Keratinocyte (primary cell): Measurements from ENCODE around the gene GLI2. TPM values are rescaled to one million over a fixed set of nuclear protein-coding genes. Genes with fewer than 3 reads are reported as not detected.

Experiments
- DNase-seq: peaks from one replicate; pipeline ENCODE4 v3.0.0-alpha.2; 2011; ENCODE audit warnings: low read depth, missing footprints, low spot score
- FAIRE-seq: peaks from 2 replicates; lab custom pipeline; 2011; peaks lifted over from hg19 to GRCh38; lab: Jason Lieb, UNC
- H2AFZ ChIP-seq: 2 replicates; pipeline ENCODE4 v1.6.0; 2012; ENCODE audit warnings: low read length, control low read depth, inconsistent platforms; ENCODE audit not compliant: control insufficient read depth
- H3K27ac ChIP-seq: 2 replicates; pipeline ENCODE4 v1.5.1; 2011; ENCODE audit warnings: low read length; ENCODE audit not compliant: control insufficient read depth, insufficient read depth
- H3K27me3 ChIP-seq: 3 replicates; pipeline ENCODE4 v1.6.0; 2011; ENCODE audit warnings: low read length; ENCODE audit not compliant: control insufficient read depth, insufficient read depth; ENCODE audit errors: extremely low read depth
- H3K36me3 ChIP-seq, 2 experiments: 2 replicates in 1 of 2; 3 replicates in 1 of 2; pipeline ENCODE4 v1.5.1; 2011; ENCODE audit warnings: low read length in 2 of 2, mild to moderate bottlenecking in 1 of 2; ENCODE audit not compliant: control insufficient read depth in 2 of 2, insufficient read depth in 2 of 2; ENCODE audit errors: extremely low read depth in 1 of 2
- H3K4me1 ChIP-seq: 3 replicates; pipeline ENCODE4 v1.5.1; 2011; ENCODE audit warnings: low read length; ENCODE audit not compliant: control insufficient read depth, insufficient read depth; ENCODE audit errors: extremely low read depth
- H3K4me2 ChIP-seq: 3 replicates; pipeline ENCODE4 v1.6.0; 2011; ENCODE audit warnings: low read depth, low read length; ENCODE audit not compliant: control insufficient read depth, insufficient read depth; ENCODE audit errors: extremely low read depth
- H3K4me3 ChIP-seq, 3 experiments: fragments of 200-600 bp in 1 of 3; sonication (generic) in 1 of 3; 2 replicates in 2 of 3; 3 replicates in 1 of 3; pipeline ENCODE4 v1.5.1; 2011 to 2016; ENCODE audit warnings: low read length in 3 of 3, mild to moderate bottlenecking in 3 of 3, control low read depth in 2 of 3, inconsistent platforms in 1 of 3, low read depth in 1 of 3, mixed read lengths in 1 of 3, mixed run types in 1 of 3, moderate library complexity in 1 of 3; ENCODE audit not compliant: control insufficient read depth in 2 of 3, insufficient read depth in 2 of 3; ENCODE audit errors: extremely low read depth in 1 of 3
- H3K79me2 ChIP-seq: 2 replicates; pipeline ENCODE4 v1.6.0; 2012; ENCODE audit warnings: low read length; ENCODE audit not compliant: control insufficient read depth, insufficient read depth
- H3K9ac ChIP-seq: 3 replicates; pipeline ENCODE4 v1.6.0; 2011; ENCODE audit warnings: low read length; ENCODE audit not compliant: control insufficient read depth, insufficient read depth; ENCODE audit errors: extremely low read depth
- H3K9me1 ChIP-seq: 3 replicates; pipeline ENCODE4 v1.6.0; 2011; ENCODE audit warnings: low read length; ENCODE audit not compliant: control insufficient read depth, insufficient read depth; ENCODE audit errors: extremely low read depth
- H3K9me3 ChIP-seq: 2 replicates; pipeline ENCODE4 v1.5.1; 2012; ENCODE audit warnings: low read depth, low read length; ENCODE audit not compliant: control insufficient read depth
- H4K20me1 ChIP-seq: 3 replicates; pipeline ENCODE4 v1.6.0; 2011; ENCODE audit warnings: low read length; ENCODE audit not compliant: control insufficient read depth, insufficient read depth; ENCODE audit errors: extremely low read depth
- CTCF ChIP-seq, 3 experiments: IDR thresholded peaks in 1 of 3; conservative IDR thresholded peaks in 1 of 3; optimal IDR thresholded peaks in 1 of 3; 2 replicates in 2 of 3; 3 replicates in 1 of 3; pipeline versions ENCODE3 to v1.5.1; 2011; ENCODE audit warnings: low read length in 3 of 3, mild to moderate bottlenecking in 3 of 3, moderate library complexity in 2 of 3, control low read depth in 1 of 3, inconsistent platforms in 1 of 3; ENCODE audit not compliant: insufficient read depth in 2 of 3; ENCODE audit errors: extremely low read depth in 1 of 3
- EZH2 ChIP-seq: IDR thresholded peaks from one replicate; pipeline ENCODE4 v1.6.1; 2012; ENCODE audit warnings: inconsistent platforms, mild to moderate bottlenecking, low read length, moderate library complexity
- dilution Hi-C: fragments of 300-500 bp; cut with MboI; formaldehyde crosslinking; loops from one replicate; pipeline ENCODE4 v1.7.0; 2020; ENCODE audit warnings: low sequenced_read_pairs; ENCODE audit not compliant: extremely low pct_ligation_motif_present
- polyA plus RNA-seq, 5 experiments: library from polyadenylated mRNA; depleted of rRNA in 3 of 5; stranded (reverse) in 3 of 5; stranded (forward) in 1 of 5; unstranded in 1 of 5; fragments of >200 nt; gene quantifications; 1 replicate in 1 of 5; 2 replicates in 3 of 5; 3 replicates in 1 of 5; pipeline versions ENCODE4 v1.2.1 to v1.2.3, GENCODE V29; 2011 to 2012; ENCODE audit warnings: missing spikeins in 2 of 5, low read depth in 1 of 5, low replicate concordance in 1 of 5

The GLI2 gene
- polyA plus RNA-seq, 1 donor (not counting 4 experiments of a cell fraction or from before 2014, with no cell fraction given) = 0.04 TPM

GRCh38 chr2:120759543-120760331, 24.1 kb downstream of the GLI2 start:
- H3K9me1 ChIP-seq = no peaks in the 10 kb centered on the region
- no peak overlapping the region for H2AFZ ChIP-seq
- H4K20me1 ChIP-seq = no peaks in the 10 kb centered on the region
- no peak for TF ChIP-seq EZH2
- TF ChIP-seq CTCF (optimal IDR thresholded peaks at IDR 0.05 in 1 of 3, IDR thresholded peaks at IDR 0.05 in 1 of 3, conservative IDR thresholded peaks at IDR 0.05 in 1 of 3; ENCODE audit: extremely low read depth in 1 of 3, insufficient read depth in 2 of 3, low read length in 3 of 3) = no peak
- no peaks in the 10 kb centered on the region for H3K9me3 ChIP-seq
- H3K79me2 ChIP-seq = no peaks in the 10 kb centered on the region
- H3K4me1 ChIP-seq = no peaks in the 10 kb centered on the region
- dilution Hi-C loops = no loop called here
- H3K4me3 ChIP-seq = no peak overlapping the region
- DNase-seq (no peak), FAIRE-seq (no peak)
- H3K9ac ChIP-seq = no peak overlapping the region
- H3K36me3 ChIP-seq = no peaks in the 10 kb centered on the region
- H3K4me2 ChIP-seq = no peak overlapping the region
- H3K27me3 ChIP-seq = peaks cover 7% of the 10 kb centered on the region
- no peak overlapping the region for H3K27ac ChIP-seq

GRCh38 chr2:120760446-120761135, 24.9 kb downstream of the GLI2 start:
- Histone ChIP-seq H3K9ac (no peak overlapping the region), H3K27me3 (peaks cover 7% of the 10 kb centered on the region), H3K4me1 (no peaks in the 10 kb centered on the region), H3K36me3 (no peaks in the 10 kb centered on the region), H3K9me3 (no peaks in the 10 kb centered on the region), H3K4me2 (no peak overlapping the region), H3K27ac (no peak overlapping the region), H4K20me1 (no peaks in the 10 kb centered on the region), H2AFZ (no peak overlapping the region), H3K4me3 (no peak overlapping the region), H3K79me2 (no peaks in the 10 kb centered on the region), H3K9me1 (no peaks in the 10 kb centered on the region)
- dilution Hi-C loops = no loop called here
- FAIRE-seq (no peak), DNase-seq (no peak)
- no peak for TF ChIP-seq CTCF (optimal IDR thresholded peaks at IDR 0.05 in 1 of 3, IDR thresholded peaks at IDR 0.05 in 1 of 3, conservative IDR thresholded peaks at IDR 0.05 in 1 of 3; ENCODE audit: extremely low read depth in 1 of 3, insufficient read depth in 2 of 3, low read length in 3 of 3)
- TF ChIP-seq EZH2 = no peak
